Non-pigmented ciliary epithelial cell (primary cell): ENCODE results near the gene MMP14.
"Not testable (repeated sequence)": the region's sequence is repeated elsewhere in the genome, so short reads cannot be mapped to it uniquely, and the experiment has no call there.

Experiments
- DNase-seq: peaks from one replicate; pipeline ENCODE4 v3.0.0-alpha.2; 2010; ENCODE audit warnings: low read depth

Gene MMP14

DNA sequence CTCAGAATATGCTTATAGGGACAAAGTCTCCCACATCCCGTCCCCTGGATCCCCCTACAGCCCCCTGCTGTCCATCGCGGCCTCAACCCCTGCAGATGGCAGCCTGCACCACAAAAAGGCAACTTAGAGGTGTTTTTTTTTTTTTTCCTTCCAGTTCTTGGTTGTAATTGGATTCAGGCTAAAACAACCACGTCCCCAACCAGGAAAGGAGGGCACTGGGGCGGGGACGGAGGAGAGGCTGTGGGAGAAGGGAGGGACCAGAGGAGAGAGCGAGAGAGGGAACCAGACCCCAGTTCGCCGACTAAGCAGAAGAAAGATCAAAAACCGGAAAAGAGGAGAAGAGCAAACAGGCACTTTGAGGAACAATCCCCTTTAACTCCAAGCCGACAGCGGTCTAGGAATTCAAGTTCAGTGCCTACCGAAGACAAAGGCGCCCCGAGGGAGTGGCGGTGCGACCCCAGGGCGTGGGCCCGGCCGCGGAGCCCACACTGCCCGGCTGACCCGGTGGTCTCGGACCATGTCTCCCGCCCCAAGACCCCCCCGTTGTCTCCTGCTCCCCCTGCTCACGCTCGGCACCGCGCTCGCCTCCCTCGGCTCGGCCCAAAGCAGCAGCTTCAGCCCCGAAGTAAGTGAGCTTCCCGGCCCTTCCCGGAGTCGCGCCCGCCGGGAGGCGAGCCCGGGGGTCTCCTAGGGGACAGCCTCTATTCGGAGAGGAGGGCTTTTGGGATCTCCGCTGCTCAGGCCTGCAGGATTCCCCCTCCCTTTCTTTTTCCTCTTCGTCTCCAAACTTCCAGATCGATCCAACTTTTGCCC lies at the start of gene MMP14:
MMP14 (plus strand) TSS at position 285 of the 813 bp plus-strand sequence; CDS start at position 518, 233 bp downstream.
- DNase-seq = no peak

DNA sequence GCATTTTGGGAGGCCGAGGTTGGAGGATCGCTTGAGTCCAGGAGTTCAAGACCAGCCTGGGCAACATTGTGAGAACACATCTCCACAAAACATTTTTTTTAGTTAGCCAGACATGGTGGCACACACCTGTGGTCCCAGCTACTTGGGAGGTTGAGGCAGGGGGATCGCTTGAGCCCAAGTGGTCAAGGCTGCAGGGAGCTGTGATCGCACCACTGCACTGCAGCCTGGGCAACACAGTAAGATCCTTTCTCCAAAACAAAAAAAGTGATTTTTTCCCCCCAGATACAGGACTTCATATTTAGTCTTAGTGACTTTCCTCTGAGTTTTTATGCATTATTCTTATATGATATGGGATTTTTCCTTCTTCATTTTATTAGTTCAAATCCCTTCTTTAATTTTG lies 49.7 kb upstream of the MMP14 start:
- DNase-seq = no peak

- DNase-seq = no peak
These were observed 45.1 kb upstream of the MMP14 start for GRCh38 chr14:22791301-22791700.

GRCh38 chr14:22792158-22792557 lies 44.2 kb upstream of the MMP14 start:
- no peak for DNase-seq

- not testable (repeated sequence) for DNase-seq
These were observed 42.8 kb upstream of the MMP14 start for GRCh38 chr14:22793550-22793949.

GRCh38 chr14:22793976-22794375 lies 42.4 kb upstream of the MMP14 start:
- no peak for DNase-seq

GRCh38 chr14:22794551-22794951 lies 41.8 kb upstream of the MMP14 start:
- no peak for DNase-seq

- DNase-seq = no peak
These were observed 40.2 kb upstream of the MMP14 start for GRCh38 chr14:22796087-22796707.

DNA sequence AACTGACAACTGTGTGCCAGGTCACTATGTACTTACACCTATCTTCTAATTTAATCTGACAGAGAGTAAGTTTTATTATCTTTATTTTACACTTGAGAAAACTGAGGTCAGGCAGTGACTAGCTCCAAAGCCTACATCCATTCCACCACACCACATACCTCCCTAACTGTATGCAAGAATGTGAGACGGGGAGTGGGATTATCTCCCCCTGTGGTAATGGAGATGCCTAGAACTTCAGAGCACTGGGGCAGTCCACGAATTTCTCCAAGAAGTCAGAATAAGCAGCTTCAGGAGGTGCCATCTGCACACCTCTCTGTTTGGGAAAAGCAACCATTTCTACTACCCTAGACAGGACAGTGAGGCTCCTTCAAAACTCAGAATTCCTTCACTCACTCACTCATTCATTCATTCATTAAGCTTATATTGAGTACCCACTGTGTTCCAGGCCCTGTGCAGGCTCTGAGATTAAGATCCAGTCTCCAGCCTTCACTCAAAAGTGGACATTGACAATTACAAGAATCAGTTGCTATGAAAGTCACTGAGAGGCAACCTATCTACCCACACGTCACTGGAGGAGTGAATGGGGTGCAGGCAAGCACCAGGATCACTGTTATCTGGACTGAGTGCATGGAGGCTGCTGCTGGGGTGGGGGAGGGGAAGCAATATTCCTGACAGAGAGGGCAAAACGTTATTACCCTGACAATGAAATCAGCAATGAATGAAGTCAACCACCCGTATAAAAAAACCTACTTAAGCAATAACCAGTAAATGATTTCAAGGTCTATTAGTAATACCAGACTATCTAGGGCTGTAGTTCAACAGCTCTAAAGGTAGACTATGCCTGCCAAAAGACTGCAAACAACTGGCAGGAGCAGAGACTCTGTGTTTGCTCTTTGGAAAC lies 39.1 kb upstream of the MMP14 start:
- DNase-seq = no peak

- no peak for DNase-seq
These were observed 37.9 kb upstream of the MMP14 start for GRCh38 chr14:22798528-22798927.

- DNase-seq = no peak
These were observed 36.0 kb upstream of the MMP14 start for GRCh38 chr14:22800346-22800745.

- no peak for DNase-seq
These were observed 34.7 kb upstream of the MMP14 start for GRCh38 chr14:22801716-22802115.

GRCh38 chr14:22802860-22803686 lies 33.3 kb upstream of the MMP14 start:
- no peak for DNase-seq

DNA sequence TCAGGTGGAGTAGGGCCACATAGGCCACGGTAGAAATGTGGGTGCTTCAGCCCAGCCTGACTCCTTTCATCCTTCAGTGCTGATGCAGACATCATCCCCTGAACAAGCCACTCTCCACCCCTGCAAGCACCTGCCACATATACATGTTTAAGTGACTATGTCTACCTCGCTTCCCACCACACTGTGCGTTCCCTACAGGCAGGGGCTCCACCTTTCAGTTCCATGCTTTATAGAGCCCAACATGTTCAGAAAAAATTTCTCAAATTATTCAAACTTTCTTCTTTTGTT lies 32.8 kb upstream of the MMP14 start:
- no peak for DNase-seq

GRCh38 chr14:22805235-22805634 lies 31.1 kb upstream of the MMP14 start:
- DNase-seq = not testable (repeated sequence)

GRCh38 chr14:22807432-22808087 lies 28.8 kb upstream of the MMP14 start:
- no peak for DNase-seq

GRCh38 chr14:22808388-22809209 lies 27.8 kb upstream of the MMP14 start:
- no peak for DNase-seq

DNA sequence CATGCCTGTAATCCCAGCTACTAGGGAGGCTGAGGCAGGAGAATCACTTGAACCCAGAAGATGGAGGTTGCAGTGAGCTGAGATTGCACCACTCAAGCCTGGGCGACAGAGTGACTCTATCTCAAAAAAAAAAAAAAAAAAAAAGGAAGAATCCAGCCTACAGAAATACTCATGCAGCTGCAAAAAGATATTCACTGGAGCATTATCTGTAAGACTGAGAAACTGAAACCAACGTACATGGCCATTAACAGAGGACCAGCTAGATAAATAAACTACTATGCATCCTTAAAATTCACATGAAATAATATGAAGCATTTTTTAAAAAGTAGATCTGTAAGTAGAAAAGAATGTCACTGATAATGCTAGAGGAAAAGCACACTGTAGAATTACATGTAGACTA lies 24.7 kb upstream of the MMP14 start:
- no peak for DNase-seq

- no peak for DNase-seq
These were observed 23.6 kb upstream of the MMP14 start for GRCh38 chr14:22812744-22813143.

DNA sequence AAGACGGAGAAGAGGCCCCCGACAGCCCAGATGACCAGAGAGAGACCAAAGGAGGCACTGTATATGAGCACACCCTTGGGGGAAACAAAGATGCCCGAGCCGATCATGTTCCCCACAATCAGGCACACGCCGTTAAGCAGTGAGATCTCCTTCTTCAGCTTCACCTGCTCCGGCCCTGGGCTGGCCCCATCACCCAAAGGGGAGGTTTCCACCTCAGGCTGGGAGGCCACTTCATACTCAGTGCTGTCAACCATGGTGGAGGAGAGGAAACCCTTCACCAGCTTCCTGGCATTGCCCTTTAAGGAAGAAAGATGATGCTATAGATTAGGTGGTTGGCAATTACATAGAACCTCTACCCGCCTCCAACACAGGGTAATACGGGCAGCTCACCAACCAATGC lies 23.2 kb upstream of the MMP14 start:
- no peak for DNase-seq

- no peak for DNase-seq
These were observed 22.0 kb upstream of the MMP14 start for GRCh38 chr14:22814373-22814772.
